ENCODE data around the gene CCDC169. TPM values are rescaled to one million over a fixed set of nuclear protein-coding genes. Genes with fewer than 3 reads are reported as not detected.
"Not testable (repeated sequence)": the region's sequence is repeated elsewhere in the genome, so short reads cannot be mapped to it uniquely, and the experiment has no call there.

Gene CCDC169
- total and polyA plus RNA-seq, 12 donors, result 0.15 to 5.4 (median 1.4) TPM

GRCh38 chr13:36323951-36324566 lies 26.4 kb upstream of the CCDC169 start:
- no peak for TF ChIP-seq CTCF (IDR thresholded peaks at IDR 0.05)

GRCh38 chr13:36323408-36323807 lies 25.8 kb upstream of the CCDC169 start:
- intact Hi-C loops (cut with DNase I), result no loop called here
- H3K9me3 ChIP-seq, result no peaks in the 10 kb centered on the region
- TF ChIP-seq CTCF (IDR thresholded peaks at IDR 0.05), result no peak
- H3K27ac ChIP-seq, result no peak overlapping the region
- no peaks in the 10 kb centered on the region for H3K27me3 ChIP-seq
- peaks cover 0 to 66% (median 47%) of the 10 kb centered on the region in 9 donors for H3K36me3 ChIP-seq
- H3K4me1 ChIP-seq, result no peaks in the 10 kb centered on the region
- WGBS, 2 donors, result 96 to 97% methylated on average over 3 of the region's 3 CpGs
- no peak for ATAC-seq
- no peak for DNase-seq
- no peak overlapping the region for H3K4me3 ChIP-seq

More at GRCh38 chr13:36323951-36324566, 26.4 kb upstream of the CCDC169 start:
- H3K9me3 ChIP-seq, result no peaks in the 10 kb centered on the region
- H3K4me3 ChIP-seq, result no peak overlapping the region
- ATAC-seq, result no peak
- H3K4me1 ChIP-seq, result peaks cover 0 to under 1% (median 0%) of the 10 kb centered on the region in 9 donors
- H3K27me3 ChIP-seq, result no peaks in the 10 kb centered on the region
- H3K27ac ChIP-seq, result no peak overlapping the region
- no peak for DNase-seq
- 93 to 97% methylated on average over 1 of the region's 1 CpG for WGBS, 2 donors
- intact Hi-C loops (cut with DNase I), result no loop called here
- peaks cover 0 to 73% (median 47%) of the 10 kb centered on the region in 9 donors for H3K36me3 ChIP-seq

- 58 to 68% methylated on average over 6 of the region's 6 CpGs for WGBS, 2 donors
- peaks cover 0 to 44% (median 21%) of the 10 kb centered on the region in 9 donors for H3K36me3 ChIP-seq
- H3K4me1 ChIP-seq; H3K27ac ChIP-seq; H3K27me3 ChIP-seq; DNase-seq; intact Hi-C loops (cut with DNase I); ATAC-seq; H3K9me3 ChIP-seq; H3K4me3 ChIP-seq: not testable (repeated sequence)
Observed at GRCh38 chr13:36319793-36320192, 22.2 kb upstream of the CCDC169 start.

GRCh38 chr13:36313047-36313969 lies 15.7 kb upstream of the CCDC169 start:
- TF ChIP-seq CTCF (IDR thresholded peaks at IDR 0.05), result no peak
- no peak overlapping the region for H3K4me3 ChIP-seq
- DNase-seq (no peak), ATAC-seq (no peak)
- H3K27me3 ChIP-seq, result no peaks in the 10 kb centered on the region
- H3K27ac ChIP-seq, result no peak overlapping the region
- H3K36me3 ChIP-seq, result peaks cover 0 to 79% (median 23%) of the 10 kb centered on the region in 9 donors
- intact Hi-C loops (cut with DNase I), result no loop called here
- WGBS, 2 donors, result 74 to 78% methylated on average over 3 of the region's 3 CpGs
- H3K9me3 ChIP-seq, result no peaks in the 10 kb centered on the region
- H3K4me1 ChIP-seq, result no peaks in the 10 kb centered on the region
